ENCODE measurements around the gene ASCC2. TPM values are rescaled to one million over a fixed set of nuclear protein-coding genes. Genes with fewer than 3 reads are reported as not detected.

ASCC2 gene
- total and polyA plus RNA-seq, 2 of the 4 experiments (the other 2 are of a cell fraction) = 40.0 to 62.2 TPM

GRCh38 chr22:29877620-29878019, 39.5 kb upstream of the ASCC2 start:
- CTCF ChIA-PET = no interaction called here

More at GRCh38 chr22:29877620-29878019, 39.5 kb upstream of the ASCC2 start:
- H3K27ac ChIP-seq (ENCODE audit: insufficient read depth, low read length) = no peak overlapping the region
- in situ Hi-C loops (cut with MboI; ENCODE audit: low sequenced_read_pairs) = no loop called here
- no peak overlapping the region for H2BK5ac ChIP-seq (ENCODE audit: low read depth, low read length, poor library complexity, severe bottlenecking)
- H3K27me3 ChIP-seq (ENCODE audit: control insufficient read depth, insufficient read depth, low read length) = peaks cover 4% of the 10 kb centered on the region
- H3K4me1 ChIP-seq (ENCODE audit: control insufficient read depth, insufficient read depth, low read length) = no peaks in the 10 kb centered on the region
- H3K4me3 ChIP-seq (ENCODE audit: insufficient read depth, low read depth, low read length) = no peak overlapping the region
- intact Hi-C loops (cut with micrococcal nuclease) = no loop called here
- ATAC-seq (ENCODE audit: low read depth) (no peak), DNase-seq (peak; percentile 31)
- no peak overlapping the region for H2AFZ ChIP-seq (replicated peaks; ENCODE audit: low read length, poor library complexity)
- no peak overlapping the region for H4K5ac ChIP-seq (ENCODE audit: low read depth, low read length)
- H3K14ac ChIP-seq (replicated peaks; ENCODE audit: low read depth, low read length) = no peak overlapping the region
- no peak overlapping the region for H4K8ac ChIP-seq (ENCODE audit: low read depth in 2 of 2, low read length in 2 of 2)
- H2AK9ac ChIP-seq (replicated peaks; ENCODE audit: low read depth, low read length, poor library complexity) = no peak overlapping the region
- no peaks in the 10 kb centered on the region for H3K9me1 ChIP-seq (ENCODE audit: insufficient read depth, low read length)
- WGBS, 2 experiments (ENCODE audit: extremely low coverage in 2 of 2, insufficient read length in 1 of 2) = no CpG with 5 or more reads among the region's 2 CpGs
- H2BK15ac ChIP-seq (ENCODE audit: low read depth, low read length) = no peak overlapping the region
- dilution Hi-C loops (cut with HindIII; ENCODE audit: low sequenced_read_pairs, unreplicated experiment) = no loop called here
- H4K91ac ChIP-seq (ENCODE audit: insufficient read depth, low read depth, low read length) = no peak overlapping the region
- H2BK120ac ChIP-seq (ENCODE audit: low read depth, low read length) = no peak overlapping the region
- no peaks in the 10 kb centered on the region for H4K20me1 ChIP-seq (ENCODE audit: insufficient read depth, low read length)
- H3K79me1 ChIP-seq (ENCODE audit: low read depth in 1 of 2, low read length in 2 of 2) = no peaks in the 10 kb centered on the region
- no peak overlapping the region for H3K18ac ChIP-seq (ENCODE audit: low read depth, low read length)
- H3K23ac ChIP-seq (ENCODE audit: low read depth, low read length) = no peak overlapping the region
- no peak overlapping the region for H2AK5ac ChIP-seq (ENCODE audit: low read depth, low read length)
- no peak for TF ChIP-seq RAD21 (IDR thresholded peaks at IDR 0.05; ENCODE audit: low read length)
- POLR2A ChIA-PET (ENCODE audit: unreplicated experiment) = no interaction called here
- no peak overlapping the region for H3K9ac ChIP-seq (ENCODE audit: low read depth, low read length)
- H2BK20ac ChIP-seq (ENCODE audit: low read depth, low read length) = no peak overlapping the region
- no peak overlapping the region for H3K4ac ChIP-seq (ENCODE audit: low read depth, low read length)
- BruUV-seq (replicated peaks) = no TSS peak
- no peaks in the 10 kb centered on the region for H3K9me3 ChIP-seq (ENCODE audit: control insufficient read depth, insufficient read depth, low read length)
- H3K56ac ChIP-seq (ENCODE audit: extremely low read depth, insufficient read depth, low read length) = no peak overlapping the region
- no peak overlapping the region for H3K4me2 ChIP-seq (ENCODE audit: low read depth, low read length)
- no peaks in the 10 kb centered on the region for H3K36me3 ChIP-seq (ENCODE audit: control insufficient read depth, insufficient read depth, low read length)

All from IMR-90 (cell line).